ENCODE data around the gene LIX1L.

DNA sequence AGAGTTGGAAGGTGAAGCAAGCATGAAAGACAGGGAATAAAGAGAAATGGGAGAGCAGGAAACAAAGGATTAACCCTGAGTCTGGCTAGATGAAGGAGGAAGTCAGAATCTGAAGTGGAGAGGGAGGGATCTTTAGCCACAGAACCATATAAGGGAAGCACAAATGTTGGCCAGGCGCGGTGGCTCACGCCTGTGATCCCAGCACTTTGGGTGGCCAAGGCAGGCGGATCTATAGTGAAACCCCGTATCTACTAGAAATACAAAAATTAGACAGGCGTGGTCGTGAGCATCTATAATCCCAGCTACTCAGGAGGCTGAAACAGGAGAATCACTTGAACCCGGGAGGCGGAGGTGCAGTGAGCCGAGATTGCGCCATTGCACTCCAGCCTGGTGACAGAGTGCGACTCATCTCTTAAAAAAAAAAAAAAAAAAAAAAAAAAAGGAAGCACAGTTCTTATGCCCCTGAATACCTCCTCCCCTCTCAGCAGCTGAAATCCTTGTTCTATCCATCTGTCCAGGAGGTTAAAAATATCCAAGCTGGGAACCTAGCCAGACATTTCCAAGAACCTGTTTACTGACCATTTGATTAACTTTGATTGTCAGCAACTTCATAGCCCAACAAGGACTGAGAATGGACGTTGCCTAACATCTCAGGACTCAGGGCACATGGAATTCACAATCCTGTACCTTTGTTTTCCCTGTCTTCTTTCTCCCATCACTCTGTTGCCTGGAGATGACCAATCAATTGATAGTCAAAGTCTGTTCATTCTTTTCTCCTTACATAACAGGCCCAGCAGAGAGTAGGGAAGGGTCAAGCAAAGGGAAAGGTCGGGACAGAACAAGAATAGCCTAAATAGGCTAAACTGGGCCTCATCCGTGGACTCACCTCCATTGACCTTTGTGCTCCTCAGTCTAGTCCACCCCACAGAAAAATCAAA lies 28.0 kb upstream of the LIX1L start:
- TF ChIP-seq, protein P1, sequence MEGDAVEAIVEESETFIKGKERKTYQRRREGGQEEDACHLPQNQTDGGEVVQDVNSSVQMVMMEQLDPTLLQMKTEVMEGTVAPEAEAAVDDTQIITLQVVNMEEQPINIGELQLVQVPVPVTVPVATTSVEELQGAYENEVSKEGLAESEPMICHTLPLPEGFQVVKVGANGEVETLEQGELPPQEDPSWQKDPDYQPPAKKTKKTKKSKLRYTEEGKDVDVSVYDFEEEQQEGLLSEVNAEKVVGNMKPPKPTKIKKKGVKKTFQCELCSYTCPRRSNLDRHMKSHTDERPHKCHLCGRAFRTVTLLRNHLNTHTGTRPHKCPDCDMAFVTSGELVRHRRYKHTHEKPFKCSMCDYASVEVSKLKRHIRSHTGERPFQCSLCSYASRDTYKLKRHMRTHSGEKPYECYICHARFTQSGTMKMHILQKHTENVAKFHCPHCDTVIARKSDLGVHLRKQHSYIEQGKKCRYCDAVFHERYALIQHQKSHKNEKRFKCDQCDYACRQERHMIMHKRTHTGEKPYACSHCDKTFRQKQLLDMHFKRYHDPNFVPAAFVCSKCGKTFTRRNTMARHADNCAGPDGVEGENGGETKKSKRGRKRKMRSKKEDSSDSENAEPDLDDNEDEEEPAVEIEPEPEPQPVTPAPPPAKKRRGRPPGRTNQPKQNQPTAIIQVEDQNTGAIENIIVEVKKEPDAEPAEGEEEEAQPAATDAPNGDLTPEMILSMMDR (IDR thresholded peaks at IDR 0.05) = no peak
- no peak for TF ChIP-seq POLR2A (IDR thresholded peaks at IDR 0.05)

All from right lobe of liver (tissue), 4 donors.